Measurements from ENCODE around the gene CD74.

DNA sequence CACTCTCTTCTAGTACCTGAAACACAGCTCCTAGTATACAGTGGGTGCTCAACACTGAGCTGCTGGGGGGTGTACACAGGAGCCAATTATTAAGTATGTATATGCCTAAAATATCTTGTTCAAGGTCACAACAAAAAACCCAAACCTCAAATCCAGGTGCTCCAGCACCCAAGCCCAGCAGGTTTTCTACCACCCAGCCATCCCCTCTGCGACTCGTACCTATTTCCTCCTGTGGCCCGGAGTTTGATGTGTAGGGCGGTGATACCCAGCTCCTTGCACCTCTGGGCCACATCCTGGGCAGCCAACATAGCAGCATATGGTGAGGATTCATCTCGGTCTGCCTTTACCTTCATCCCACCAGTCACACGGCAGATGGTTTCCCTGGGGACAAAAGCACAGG lies 33.9 kb upstream of the CD74 start:
- TF ChIP-seq POLR2A (IDR thresholded peaks at IDR 0.05), result no peak
- TF ChIP-seq, protein P1, sequence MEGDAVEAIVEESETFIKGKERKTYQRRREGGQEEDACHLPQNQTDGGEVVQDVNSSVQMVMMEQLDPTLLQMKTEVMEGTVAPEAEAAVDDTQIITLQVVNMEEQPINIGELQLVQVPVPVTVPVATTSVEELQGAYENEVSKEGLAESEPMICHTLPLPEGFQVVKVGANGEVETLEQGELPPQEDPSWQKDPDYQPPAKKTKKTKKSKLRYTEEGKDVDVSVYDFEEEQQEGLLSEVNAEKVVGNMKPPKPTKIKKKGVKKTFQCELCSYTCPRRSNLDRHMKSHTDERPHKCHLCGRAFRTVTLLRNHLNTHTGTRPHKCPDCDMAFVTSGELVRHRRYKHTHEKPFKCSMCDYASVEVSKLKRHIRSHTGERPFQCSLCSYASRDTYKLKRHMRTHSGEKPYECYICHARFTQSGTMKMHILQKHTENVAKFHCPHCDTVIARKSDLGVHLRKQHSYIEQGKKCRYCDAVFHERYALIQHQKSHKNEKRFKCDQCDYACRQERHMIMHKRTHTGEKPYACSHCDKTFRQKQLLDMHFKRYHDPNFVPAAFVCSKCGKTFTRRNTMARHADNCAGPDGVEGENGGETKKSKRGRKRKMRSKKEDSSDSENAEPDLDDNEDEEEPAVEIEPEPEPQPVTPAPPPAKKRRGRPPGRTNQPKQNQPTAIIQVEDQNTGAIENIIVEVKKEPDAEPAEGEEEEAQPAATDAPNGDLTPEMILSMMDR (IDR thresholded peaks at IDR 0.05), result no peak

Measured in prostate gland (tissue), 2 donors.